A204.1 (cell line): Measurements from ENCODE around the gene ZNF609.
"Not testable (repeated sequence)": the region's sequence is repeated elsewhere in the genome, so short reads cannot be mapped to it uniquely, and the experiment has no call there.

Source experiments
- FAIRE-seq: peaks from 2 replicates; lab custom pipeline; 2012; peaks lifted over from hg19 to GRCh38; lab: Jason Lieb, UNC

The ZNF609 gene

DNA sequence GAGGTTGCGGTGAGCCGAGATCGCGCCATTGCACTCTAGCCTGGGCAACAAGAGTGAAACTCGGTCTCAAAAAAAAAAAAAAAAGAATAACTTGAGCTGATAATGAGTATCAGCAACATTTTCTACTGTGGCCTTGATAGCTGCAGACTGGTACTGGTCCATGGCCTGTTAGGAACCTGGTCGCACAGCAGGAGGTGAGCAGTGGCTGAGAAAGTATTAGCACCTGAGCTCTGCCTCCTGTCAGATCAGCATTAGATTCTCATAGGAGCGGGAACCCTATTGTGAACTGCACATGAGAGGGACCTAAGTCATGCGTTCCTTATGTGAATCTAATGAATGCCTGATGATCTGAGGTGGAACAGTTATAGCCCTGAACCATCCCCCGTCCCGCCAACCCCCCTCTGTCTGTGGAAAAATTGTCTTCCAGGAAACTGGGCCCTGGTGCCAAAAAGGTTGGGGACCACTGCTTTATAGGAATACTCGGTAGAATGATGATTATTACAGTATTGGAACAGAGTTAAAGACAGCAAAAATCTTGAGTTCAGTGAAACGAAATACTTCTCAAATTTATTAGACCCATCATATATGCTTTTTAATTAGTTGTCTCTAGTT is 126.0 kb downstream of the ZNF609 start:
- no peak for FAIRE-seq

DNA sequence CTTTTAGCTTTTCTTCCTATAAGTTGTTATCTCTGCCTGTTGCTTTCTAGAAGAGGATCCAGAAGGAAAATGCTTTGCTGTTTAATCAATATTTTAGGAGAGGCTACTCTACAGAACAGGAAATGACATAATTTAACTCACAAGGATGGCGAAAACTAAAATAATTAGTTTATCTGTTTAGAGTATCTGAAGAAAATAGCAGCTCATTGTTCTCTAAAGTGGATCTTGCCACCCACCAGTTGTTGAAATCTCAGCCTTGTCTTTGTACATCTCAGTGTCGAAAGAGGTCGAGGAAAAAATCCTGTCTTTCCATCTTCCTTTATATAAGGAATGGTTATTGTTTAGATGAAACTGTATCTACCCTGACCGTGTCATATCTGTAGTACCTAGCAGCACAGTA is 126.6 kb downstream of the ZNF609 start:
- no peak for FAIRE-seq

- no peak for FAIRE-seq
Observed at GRCh38 chr15:64589435-64590084, 129.2 kb downstream of the ZNF609 start.

DNA sequence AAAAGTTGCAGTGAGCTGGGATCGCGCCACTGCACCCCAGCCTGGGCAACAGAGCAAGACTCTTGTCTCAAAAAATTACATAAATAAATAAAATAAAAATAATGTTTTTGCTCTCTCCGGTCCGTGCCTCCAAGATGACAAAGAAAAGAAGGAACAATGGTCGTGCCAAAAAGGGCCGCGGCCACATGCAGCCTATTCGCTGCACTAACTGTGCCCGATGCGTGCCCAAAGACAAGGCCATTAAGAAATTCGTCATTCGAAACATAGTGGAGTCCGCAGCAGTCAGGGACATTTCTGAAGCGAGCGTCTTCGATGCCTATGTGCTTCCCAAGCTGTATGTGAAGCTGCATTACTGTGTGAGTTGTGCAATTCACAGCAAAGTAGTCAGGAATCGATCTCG is 132.5 kb downstream of the ZNF609 start:
- FAIRE-seq, result not testable (repeated sequence)

GRCh38 chr15:64596701-64597476 is 136.5 kb downstream of the ZNF609 start:
- no peak for FAIRE-seq

GRCh38 chr15:64597477-64597822 is 137.1 kb downstream of the ZNF609 start:
- FAIRE-seq, result no peak

- FAIRE-seq, result no peak
Observed at GRCh38 chr15:64599226-64599625, 138.8 kb downstream of the ZNF609 start.

DNA sequence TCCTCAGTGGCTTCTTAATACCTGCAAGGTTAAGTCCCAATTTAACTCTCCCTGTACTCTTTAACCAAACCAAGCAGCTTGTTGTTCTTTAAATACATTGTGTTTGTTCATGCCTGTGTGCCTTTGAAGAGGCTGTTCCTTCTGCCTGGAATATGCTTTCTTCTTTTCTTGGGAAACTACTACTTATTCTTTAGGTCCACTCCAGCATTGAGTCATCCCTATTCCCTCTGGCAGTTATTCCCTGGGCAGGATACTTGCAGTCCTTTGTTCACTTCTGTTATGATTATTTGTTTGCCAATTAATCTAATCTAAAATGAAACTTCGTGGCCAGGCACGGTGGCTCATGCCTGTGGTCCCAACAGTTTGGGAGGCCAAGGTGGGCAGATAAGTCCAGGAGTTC is 139.3 kb downstream of the ZNF609 start:
- FAIRE-seq, result no peak

GRCh38 chr15:64600794-64601193 is 140.4 kb downstream of the ZNF609 start:
- no peak for FAIRE-seq

- FAIRE-seq, result no peak
Observed at GRCh38 chr15:64604319-64604718, 143.9 kb downstream of the ZNF609 start.

DNA sequence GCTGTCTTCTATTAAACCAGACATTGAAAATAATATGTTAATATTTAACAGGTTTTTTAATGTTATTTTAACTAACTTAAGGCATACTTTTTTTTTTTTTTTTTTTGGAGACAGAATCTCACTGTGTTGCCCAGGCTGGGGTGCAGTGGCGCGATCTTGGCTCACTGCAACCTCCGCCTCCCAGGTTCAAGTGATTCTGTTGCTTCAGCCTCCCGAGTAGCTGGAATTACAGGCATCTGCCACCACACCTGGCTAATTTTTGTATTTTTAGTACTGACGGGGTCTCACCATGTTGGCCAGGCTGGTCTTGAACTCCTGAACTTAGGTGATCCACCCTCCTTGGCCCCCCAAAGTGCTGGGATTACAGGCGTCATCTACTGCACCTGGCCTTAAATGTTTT is 147.0 kb downstream of the ZNF609 start:
- FAIRE-seq, result not testable (repeated sequence)

GRCh38 chr15:64610257-64610919 is 150.0 kb downstream of the ZNF609 start:
- no peak for FAIRE-seq

DNA sequence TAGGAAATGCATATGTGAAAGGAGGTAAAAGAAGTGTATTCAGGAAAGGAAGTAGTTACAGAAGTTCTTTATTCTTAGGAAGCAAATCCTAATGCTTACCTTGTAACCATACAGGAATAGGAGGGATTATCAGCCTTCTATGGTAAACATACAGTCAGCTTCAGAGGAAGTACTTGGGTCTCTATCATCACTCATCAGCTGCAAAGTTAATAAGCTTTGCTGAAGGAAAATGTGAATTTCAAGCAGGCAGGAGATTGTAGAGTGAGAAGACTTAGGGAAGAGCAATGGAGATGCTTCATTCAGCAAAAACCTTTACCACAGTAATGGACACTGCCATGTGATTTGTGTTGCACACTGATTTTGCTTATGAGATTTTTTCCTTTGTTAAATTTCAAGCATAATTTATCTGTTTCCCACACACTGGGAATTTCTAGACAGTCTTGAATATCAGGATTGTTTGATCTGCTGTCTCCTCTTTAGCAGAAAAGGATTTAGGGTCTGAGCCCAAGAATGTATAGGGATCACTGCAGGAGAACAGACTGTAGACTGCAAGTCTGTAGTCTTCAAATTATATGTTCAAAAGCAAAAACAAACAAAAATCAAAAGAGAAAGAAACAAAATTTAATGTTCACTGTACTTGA is 150.8 kb downstream of the ZNF609 start:
- FAIRE-seq, result no peak

DNA sequence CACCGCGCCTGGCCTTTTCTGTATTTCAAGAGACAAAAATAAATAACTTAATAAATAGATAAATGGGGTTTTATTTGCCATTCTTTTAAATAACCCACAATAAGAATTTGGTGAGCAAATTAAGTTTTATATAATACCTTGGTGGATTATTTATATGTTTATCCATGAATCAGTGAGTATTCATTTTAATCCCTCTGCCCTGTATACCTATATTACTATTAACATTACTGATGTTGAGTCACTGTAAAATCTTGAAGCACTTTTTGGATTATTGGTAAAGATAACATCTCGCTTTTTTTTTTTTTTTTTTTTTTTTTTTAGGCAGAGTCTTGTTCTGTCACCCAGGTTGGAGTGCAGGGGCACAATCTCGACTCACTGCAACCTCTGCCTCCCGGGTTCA is 154.1 kb downstream of the ZNF609 start:
- no peak for FAIRE-seq

DNA sequence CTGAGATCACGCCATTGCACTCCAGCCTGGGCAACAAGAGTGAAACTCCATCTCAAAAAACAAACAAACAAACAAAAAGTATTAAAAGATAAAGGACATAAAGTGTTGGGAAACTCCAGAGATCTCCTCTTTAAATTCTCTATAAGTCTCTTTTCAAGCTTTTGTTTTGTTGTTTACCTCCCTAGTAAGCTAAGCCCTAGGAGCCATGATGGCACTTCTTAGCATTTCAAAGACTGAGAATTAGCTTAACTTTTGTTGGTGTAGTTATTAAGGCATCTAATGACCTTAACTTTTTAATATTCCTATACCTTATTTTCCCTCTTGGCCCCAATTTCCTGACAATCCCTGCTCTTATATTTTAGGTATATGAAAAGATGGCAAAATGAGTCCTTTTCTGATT is 157.3 kb downstream of the ZNF609 start:
- FAIRE-seq, result no peak

- FAIRE-seq, result no peak
Observed at GRCh38 chr15:64618138-64618537, 157.8 kb downstream of the ZNF609 start.

GRCh38 chr15:64618540-64618939 is 158.2 kb downstream of the ZNF609 start:
- FAIRE-seq, result no peak

GRCh38 chr15:64619880-64620839 is 159.8 kb downstream of the ZNF609 start:
- no peak for FAIRE-seq

DNA sequence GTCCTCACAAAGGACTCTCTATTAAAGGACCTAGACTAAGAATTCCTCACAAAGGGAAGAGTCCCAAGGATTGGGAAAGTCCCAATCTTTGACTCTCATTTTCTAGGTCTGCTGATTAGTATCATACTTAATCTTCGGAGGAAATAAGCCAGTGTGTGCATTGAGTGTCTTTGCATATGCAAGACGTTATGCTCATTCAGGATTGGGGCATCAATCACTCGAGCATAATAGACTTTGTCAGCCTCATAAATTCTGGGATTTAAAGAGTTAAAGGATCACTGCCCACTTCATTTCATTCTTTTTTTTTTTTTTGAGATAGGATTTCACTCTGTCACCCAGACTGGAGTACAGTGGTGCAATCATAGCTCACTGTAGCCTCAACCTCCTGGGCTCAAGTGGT is 160.7 kb downstream of the ZNF609 start:
- no peak for FAIRE-seq

DNA sequence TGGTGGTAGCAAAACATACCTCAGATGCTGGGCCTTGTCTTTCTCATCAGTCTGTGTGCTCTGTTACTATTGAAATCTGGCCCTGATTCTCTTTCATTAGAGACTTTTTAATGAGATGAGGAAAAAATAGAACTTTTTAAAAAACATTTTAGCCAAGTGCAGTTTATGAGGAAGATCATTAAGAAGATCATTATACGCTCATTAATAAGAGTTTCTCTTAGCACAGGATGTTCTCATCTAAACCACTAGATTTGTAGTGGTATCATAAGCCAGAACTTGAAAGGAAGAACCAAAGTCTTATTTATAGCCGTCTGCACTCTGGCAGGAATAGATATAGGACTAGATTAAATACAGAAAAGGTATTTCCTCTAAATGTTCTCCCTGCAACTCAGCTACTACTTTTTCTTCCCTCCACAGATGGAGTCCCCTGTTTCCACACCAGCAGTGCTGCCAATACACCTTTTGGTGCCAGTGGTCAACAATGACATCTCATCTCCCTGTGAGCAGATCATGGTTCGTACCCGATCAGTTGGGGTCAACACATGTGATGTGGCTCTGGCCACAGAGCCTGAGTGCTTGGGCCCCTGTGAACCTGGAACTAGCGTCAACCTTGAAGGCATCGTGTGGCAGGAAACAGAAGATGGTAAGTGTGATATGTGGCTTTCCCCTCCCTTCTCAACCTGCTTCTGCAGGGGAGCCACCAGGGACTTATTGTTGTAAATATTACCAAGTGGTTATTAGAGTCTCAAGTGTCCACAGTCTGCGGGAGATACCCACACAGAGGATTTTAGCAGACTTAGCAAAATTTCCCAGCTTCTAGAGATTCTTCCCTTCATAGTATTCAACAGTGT is 162.3 kb downstream of the ZNF609 start:
- FAIRE-seq, result no peak
